ENCODE measurements around the gene NRIP1. TPM values are rescaled to one million over a fixed set of nuclear protein-coding genes. Genes with fewer than 3 reads are reported as not detected.

The NRIP1 gene
- total RNA-seq, 1 experiment from 2014 or later: 14.6 TPM

- DNase-seq (ENCODE audit: low spot score): no peak
- Histone ChIP-seq H3K9me3 (ENCODE audit: low read depth, low read length, poor library complexity, severe bottlenecking) (no peaks in the 10 kb centered on the region), H3K27ac (ENCODE audit: low read depth, low read length, poor library complexity, severe bottlenecking) (no peak overlapping the region), H3K4me3 (ENCODE audit: low read depth, low read length, poor library complexity, severe bottlenecking) (no peak overlapping the region), H3K36me3 (ENCODE audit: insufficient read depth, low read length, poor library complexity, severe bottlenecking) (no peaks in the 10 kb centered on the region), H3K4me1 (ENCODE audit: insufficient read depth, low read length, poor library complexity, severe bottlenecking) (peaks cover 26% of the 10 kb centered on the region), H3K27me3 (replicated peaks; ENCODE audit: insufficient read depth, low read depth, low read length, poor library complexity) (no peaks in the 10 kb centered on the region)
- intact Hi-C loops (cut with micrococcal nuclease; ENCODE audit: unreplicated experiment): no loop called here
- POLR2A ChIA-PET (ENCODE audit: low non-redundant PET): no interaction called here
- BruUV-seq (replicated peaks): no TSS peak
- CTCF ChIA-PET: no interaction called here
- TF ChIP-seq CTCF (conservative IDR thresholded peaks at IDR 0.05; ENCODE audit: low read depth, low read length) (no peak), EZH2 (IDR thresholded peaks at IDR 0.05; ENCODE audit: borderline replicate concordance, low read depth, low read length, poor library complexity, severe bottlenecking) (no peak)
These were observed 12.8 kb upstream of the NRIP1 start for GRCh38 chr21:15077529-15078145.

GRCh38 chr21:15076730-15077129 is 11.9 kb upstream of the NRIP1 start:
- ChIA-PET CTCF (no interaction called here), POLR2A (ENCODE audit: low non-redundant PET) (no interaction called here)
- no TSS peak for BruUV-seq (replicated peaks)
- intact Hi-C loops (cut with micrococcal nuclease; ENCODE audit: unreplicated experiment): no loop called here
- no peaks in the 10 kb centered on the region for H3K27me3 ChIP-seq (replicated peaks; ENCODE audit: insufficient read depth, low read depth, low read length, poor library complexity)
- H3K27ac ChIP-seq (ENCODE audit: low read depth, low read length, poor library complexity, severe bottlenecking): no peak overlapping the region
- DNase-seq (ENCODE audit: low spot score): no peak
- H3K36me3 ChIP-seq (ENCODE audit: insufficient read depth, low read length, poor library complexity, severe bottlenecking): no peaks in the 10 kb centered on the region
- TF ChIP-seq CTCF (conservative IDR thresholded peaks at IDR 0.05; ENCODE audit: low read depth, low read length) (no peak), EZH2 (IDR thresholded peaks at IDR 0.05; ENCODE audit: borderline replicate concordance, low read depth, low read length, poor library complexity, severe bottlenecking) (no peak)
- H3K9me3 ChIP-seq (ENCODE audit: low read depth, low read length, poor library complexity, severe bottlenecking): no peaks in the 10 kb centered on the region
- H3K4me1 ChIP-seq (ENCODE audit: insufficient read depth, low read length, poor library complexity, severe bottlenecking): peaks cover 26% of the 10 kb centered on the region
- no peak overlapping the region for H3K4me3 ChIP-seq (ENCODE audit: low read depth, low read length, poor library complexity, severe bottlenecking)

- ChIA-PET CTCF (no interaction called here), POLR2A (ENCODE audit: low non-redundant PET) (no interaction called here)
- H3K9me3 ChIP-seq (ENCODE audit: low read depth, low read length, poor library complexity, severe bottlenecking): no peaks in the 10 kb centered on the region
- intact Hi-C loops (cut with micrococcal nuclease; ENCODE audit: unreplicated experiment): no loop called here
- no peaks in the 10 kb centered on the region for H3K27me3 ChIP-seq (replicated peaks; ENCODE audit: insufficient read depth, low read depth, low read length, poor library complexity)
- no TSS peak for BruUV-seq (replicated peaks)
- no peaks in the 10 kb centered on the region for H3K4me1 ChIP-seq (ENCODE audit: insufficient read depth, low read length, poor library complexity, severe bottlenecking)
- no peak overlapping the region for H3K27ac ChIP-seq (ENCODE audit: low read depth, low read length, poor library complexity, severe bottlenecking)
- no peak for DNase-seq (ENCODE audit: low spot score)
- TF ChIP-seq EZH2 (IDR thresholded peaks at IDR 0.05; ENCODE audit: borderline replicate concordance, low read depth, low read length, poor library complexity, severe bottlenecking): no peak
- no peak for TF ChIP-seq CTCF (conservative IDR thresholded peaks at IDR 0.05; ENCODE audit: low read depth, low read length)
- H3K36me3 ChIP-seq (ENCODE audit: insufficient read depth, low read length, poor library complexity, severe bottlenecking): no peaks in the 10 kb centered on the region
- no peak overlapping the region for H3K4me3 ChIP-seq (ENCODE audit: low read depth, low read length, poor library complexity, severe bottlenecking)
These were observed 6.2 kb upstream of the NRIP1 start for GRCh38 chr21:15071009-15071408.
